ENCODE data around the gene SPANXN5.
"Not testable (repeated sequence)": the region's sequence is repeated elsewhere in the genome, so short reads cannot be mapped to it uniquely, and the experiment has no call there.

SPANXN5 gene

DNA sequence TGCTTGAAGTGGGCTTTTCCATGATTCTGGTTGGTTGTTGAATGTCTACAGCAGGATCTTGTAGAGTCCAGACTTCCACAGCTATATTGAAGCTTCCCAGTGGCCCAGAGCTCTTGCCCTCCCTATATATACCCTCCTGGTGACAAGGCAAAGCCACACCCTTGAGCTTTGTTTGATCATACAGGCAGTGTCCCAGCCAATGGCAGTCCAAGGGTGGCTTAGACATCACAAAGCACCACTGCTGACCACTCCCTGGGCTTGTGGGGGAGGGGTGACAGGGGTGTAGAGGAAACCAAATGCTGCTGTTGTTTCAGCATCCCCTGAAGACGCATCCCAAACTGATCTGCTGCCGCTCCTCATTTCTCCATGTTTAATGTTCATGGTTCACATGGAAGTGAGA lies at the start of gene SPANXN5:
TSS of gene SPANXN5 (minus strand) at position 101 of the 400 bp plus-strand sequence. CDS start at position 22, 79 bp downstream.
- not testable (repeated sequence) for DNase-seq (ENCODE audit: low spot score)

- not testable (repeated sequence) for DNase-seq (ENCODE audit: low spot score)
These were observed 46.4 kb upstream of the SPANXN5 start for GRCh38 chrX:52843619-52844018.

DNA sequence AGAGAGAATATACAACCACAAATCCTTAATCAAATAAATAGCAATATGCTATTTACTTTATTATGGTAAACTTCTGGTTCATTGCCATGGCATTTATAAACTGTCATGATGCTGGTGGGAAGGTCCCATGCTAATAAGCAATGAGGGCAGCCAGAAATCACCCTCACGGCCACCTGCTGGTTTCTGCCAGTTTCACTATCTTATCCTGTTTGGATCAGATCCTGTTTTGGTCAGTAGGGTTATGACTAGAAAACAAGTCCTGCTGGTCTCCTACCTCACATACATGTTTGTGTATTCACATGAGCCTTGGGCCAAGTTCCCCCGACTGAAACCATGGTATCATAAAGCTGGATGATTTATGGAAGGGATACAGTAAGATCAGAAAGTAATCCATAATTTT lies 41.9 kb upstream of the SPANXN5 start:
- DNase-seq (ENCODE audit: low spot score), result no peak

- no peak for DNase-seq (ENCODE audit: low spot score)
These were observed 33.3 kb upstream of the SPANXN5 start for GRCh38 chrX:52830551-52830950.

DNA sequence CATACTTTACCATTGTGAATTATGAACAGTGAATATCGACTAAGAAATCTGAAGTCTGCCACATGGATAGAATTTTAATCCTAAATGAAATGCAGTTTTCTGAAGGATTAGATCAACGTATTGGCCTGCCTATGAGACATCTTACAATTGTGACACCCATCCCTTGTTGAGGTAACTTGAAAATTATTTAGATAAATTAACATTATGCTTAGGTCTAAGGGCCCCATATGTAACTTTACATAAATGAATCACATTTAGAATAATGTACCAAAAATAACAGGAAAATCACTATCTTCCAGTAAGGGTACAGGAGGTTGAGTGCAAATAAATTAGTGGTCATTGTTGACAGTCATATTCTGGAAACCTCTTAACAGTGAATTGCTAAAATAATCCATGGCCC lies 27.4 kb upstream of the SPANXN5 start:
- no peak for DNase-seq (ENCODE audit: low spot score)

DNA sequence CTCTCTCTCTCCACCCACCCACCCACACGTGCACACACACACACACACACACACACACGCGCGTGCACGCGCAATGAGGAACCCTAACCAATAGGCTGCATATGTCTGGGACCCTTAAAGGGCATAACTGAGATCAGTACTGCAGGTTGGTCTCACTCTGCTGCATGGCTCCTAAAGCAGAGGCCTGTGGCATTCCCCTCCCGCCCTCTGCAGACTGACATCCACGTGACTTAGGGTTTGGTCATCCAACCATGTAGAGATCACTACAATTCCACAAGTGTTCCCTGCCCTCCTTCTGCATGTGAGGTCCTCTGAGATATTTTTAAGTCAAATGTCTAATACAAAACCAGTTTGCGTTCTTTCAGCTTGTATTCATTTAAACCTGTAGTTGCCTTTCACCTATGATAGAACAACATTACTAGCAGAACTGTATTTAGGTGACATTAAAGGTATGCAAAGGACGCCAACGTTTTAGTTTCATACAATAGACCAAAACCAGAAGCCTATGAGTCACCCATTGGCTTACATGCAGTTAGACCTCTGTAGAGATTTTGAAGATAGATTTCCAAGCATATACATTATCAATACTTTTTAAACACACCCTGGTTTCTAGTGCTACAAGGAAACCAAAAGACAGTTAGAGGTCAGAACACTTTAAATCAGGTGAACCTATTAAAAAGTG lies 24.0 kb upstream of the SPANXN5 start:
- no peak for DNase-seq (ENCODE audit: low spot score)

DNA sequence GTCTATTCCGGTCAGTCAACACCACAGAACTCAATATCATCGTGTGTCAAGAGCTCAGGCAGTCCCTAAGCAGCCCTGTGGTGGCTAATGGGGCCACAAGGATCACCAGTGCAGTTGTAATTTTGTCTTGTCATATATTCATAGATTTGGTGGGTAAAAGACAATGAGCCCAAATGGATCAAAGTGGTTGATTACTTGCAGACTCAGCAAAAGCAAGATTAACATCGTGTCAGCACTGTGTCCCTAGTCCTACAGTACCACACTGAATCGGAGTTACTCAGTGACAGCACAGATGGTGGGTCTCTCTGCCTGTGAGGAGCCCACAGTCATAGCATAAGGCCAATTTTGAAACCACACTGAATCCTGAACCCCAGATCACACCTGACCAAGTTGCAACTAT lies 22.6 kb upstream of the SPANXN5 start:
- DNase-seq (ENCODE audit: low spot score), result no peak

DNA sequence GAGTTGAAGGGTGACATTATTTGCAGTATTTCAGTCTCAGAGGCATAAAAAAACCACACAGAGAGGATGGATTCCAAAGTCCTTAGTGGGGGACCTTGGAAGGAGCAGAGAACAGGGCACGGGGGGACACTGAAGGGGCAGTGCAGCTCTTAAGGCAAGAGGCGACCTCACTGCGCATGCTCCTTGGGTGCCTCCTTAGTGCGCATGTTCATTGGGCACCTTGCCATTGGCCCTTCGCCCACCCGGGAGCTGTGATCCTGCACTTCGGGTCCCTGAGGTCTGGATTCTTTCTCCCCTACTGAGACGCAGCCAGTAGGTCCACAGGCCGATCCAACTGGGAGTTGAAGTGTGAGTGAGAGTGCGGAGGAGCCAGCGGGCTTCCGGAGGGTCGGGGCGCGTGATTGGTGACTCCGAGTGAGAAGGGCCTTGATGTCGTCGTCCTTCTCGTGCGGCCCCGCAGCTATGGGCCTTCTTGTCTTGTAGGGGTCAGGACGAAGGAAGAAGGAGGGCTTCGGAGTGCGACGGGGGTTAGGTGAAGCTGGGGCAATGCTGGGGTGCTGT lies 13.9 kb upstream of the SPANXN5 start, which contains the start of gene XAGE5:
TSS of gene XAGE5 (plus strand) at position 223 of the 561 bp plus-strand sequence. CDS start 1,280 bp downstream, outside the sequence.
- no peak for DNase-seq (ENCODE audit: low spot score)

GRCh38 chrX:52804876-52805275 lies 7.6 kb upstream of the SPANXN5 start:
- DNase-seq (ENCODE audit: low spot score), result not testable (repeated sequence)

- DNase-seq (ENCODE audit: low spot score), result not testable (repeated sequence)
These were observed 23.7 kb downstream of the SPANXN5 start for GRCh38 chrX:52773504-52773903.

DNA sequence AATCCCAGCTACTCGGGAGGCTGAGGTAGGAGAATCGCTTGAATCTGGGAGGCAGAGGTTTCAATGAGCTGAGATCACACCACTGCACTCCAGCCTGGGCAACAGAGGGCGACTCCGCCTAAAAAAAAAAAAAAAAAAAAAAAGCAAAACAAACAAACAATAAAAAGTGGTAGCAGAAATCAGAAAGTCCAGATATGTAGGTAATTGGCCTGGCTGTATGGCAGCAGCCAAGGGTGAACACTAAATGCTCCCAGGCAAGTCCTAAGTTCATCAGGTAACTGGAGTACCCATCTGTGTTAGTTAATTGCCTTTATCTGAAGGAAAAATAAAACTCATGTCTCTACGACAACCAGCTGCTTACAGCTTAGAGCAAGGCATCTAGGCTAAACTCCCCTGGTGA lies 31.2 kb downstream of the SPANXN5 start:
- not testable (repeated sequence) for DNase-seq (ENCODE audit: low spot score)

DNA sequence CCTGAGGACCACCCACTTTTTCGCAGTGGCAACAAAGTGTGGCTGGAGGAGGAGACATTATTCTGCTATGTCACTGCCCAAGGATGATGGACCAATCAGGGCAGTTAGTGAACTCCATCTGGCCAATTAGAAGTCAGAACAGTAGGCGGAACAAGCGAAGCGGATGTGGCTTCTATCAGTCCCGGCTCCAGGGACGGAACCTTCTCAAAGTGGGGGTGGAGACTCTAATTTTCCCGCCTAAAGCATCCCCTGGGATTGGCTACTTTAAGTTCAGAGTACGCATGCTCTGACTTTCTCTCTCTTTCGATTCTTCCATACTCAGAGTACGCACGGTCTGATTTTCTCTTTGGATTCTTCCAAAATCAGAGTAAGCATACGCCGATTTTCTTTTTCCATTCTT lies 46.3 kb downstream of the SPANXN5 start, which contains the start of gene SSX2B:
TSS of gene SSX2B (plus strand) at position 301 of the 400 bp plus-strand sequence. CDS start 1,429 bp downstream, outside the sequence.
- DNase-seq (ENCODE audit: low spot score), result not testable (repeated sequence)
